ENCODE results near the gene CD300LG. TPM values are rescaled to one million over a fixed set of nuclear protein-coding genes. Genes with fewer than 3 reads are reported as not detected.
A peak's percentile ranks its signal among the peaks of the same experiment; 100 is the strongest.
"Not testable (repeated sequence)": the region's sequence is repeated elsewhere in the genome, so short reads cannot be mapped to it uniquely, and the experiment has no call there.

CD300LG gene
- not detected in 2 replicates for total RNA-seq (2022)
- not detected for Bru-seq, nascent RNA
- percentile 5 among the genes with signal in this experiment for BruChase-seq, experiment 1, labeled RNA remaining after a 2-hour chase
- not detected for BruChase-seq, experiment 2, labeled RNA remaining after a 6-hour chase
- long read RNA-seq = 0 reads

- H3K4me1 Mint-ChIP-seq (ENCODE audit: low read depth, unreplicated experiment) = peaks cover 19% of the 10 kb centered on the region
- Histone ChIP-seq H3K36me3 (ENCODE audit: control insufficient read depth, insufficient read depth, low read length) (no peaks in the 10 kb centered on the region), H3K4me1 (0 out of 2 replicates have a peak, but pooled peaks cover 3% of the 10 kb centered on the region), H3K9me3 (no peaks in the 10 kb centered on the region), H3K4me3 (ENCODE audit: low read depth, low read length) (no peak within 1 kb of the TSS), H3K27me3 (replicated peaks; ENCODE audit: control insufficient read depth, insufficient read depth, low read length) (no peaks in the 10 kb centered on the region)
- CTCF ChIA-PET = interaction anchor here (1.1 to 1.9 kb wide), 11 partner anchors 9 to 133 kb away, joined by 3 to 19 read pairs (median 7); partner anchors contain the start of genes DUSP3 and MPP3
- intact Hi-C loops (cut with micrococcal nuclease; ENCODE audit: unreplicated experiment) = loop anchor here (1.0 kb wide), 2 partner anchors 67 to 153 kb away; partner anchors contain the start of gene CFAP97D1
- no peak within 1 kb of the TSS for H3K27ac Mint-ChIP-seq (ENCODE audit: unreplicated experiment)
- H3K9me3 Mint-ChIP-seq (ENCODE audit: unreplicated experiment) = no peaks in the 10 kb centered on the region
- DNase-seq = no peak
- POLR2A ChIA-PET = no interaction called here
- BruUV-seq (replicated peaks) = no TSS peak
- H3K4me3 Mint-ChIP-seq (ENCODE audit: unreplicated experiment) = no peak within 1 kb of the TSS
- peaks cover 8% of the 10 kb centered on the region for H3K36me3 Mint-ChIP-seq (ENCODE audit: insufficient read depth, unreplicated experiment)
- TF ChIP-seq, protein P1, sequence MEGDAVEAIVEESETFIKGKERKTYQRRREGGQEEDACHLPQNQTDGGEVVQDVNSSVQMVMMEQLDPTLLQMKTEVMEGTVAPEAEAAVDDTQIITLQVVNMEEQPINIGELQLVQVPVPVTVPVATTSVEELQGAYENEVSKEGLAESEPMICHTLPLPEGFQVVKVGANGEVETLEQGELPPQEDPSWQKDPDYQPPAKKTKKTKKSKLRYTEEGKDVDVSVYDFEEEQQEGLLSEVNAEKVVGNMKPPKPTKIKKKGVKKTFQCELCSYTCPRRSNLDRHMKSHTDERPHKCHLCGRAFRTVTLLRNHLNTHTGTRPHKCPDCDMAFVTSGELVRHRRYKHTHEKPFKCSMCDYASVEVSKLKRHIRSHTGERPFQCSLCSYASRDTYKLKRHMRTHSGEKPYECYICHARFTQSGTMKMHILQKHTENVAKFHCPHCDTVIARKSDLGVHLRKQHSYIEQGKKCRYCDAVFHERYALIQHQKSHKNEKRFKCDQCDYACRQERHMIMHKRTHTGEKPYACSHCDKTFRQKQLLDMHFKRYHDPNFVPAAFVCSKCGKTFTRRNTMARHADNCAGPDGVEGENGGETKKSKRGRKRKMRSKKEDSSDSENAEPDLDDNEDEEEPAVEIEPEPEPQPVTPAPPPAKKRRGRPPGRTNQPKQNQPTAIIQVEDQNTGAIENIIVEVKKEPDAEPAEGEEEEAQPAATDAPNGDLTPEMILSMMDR (IDR thresholded peaks at IDR 0.05; ENCODE audit: insufficient read depth in 1 of 2, low read depth in 1 of 2, low read length in 1 of 2, severe bottlenecking in 1 of 2, unreplicated experiment in 1 of 2) = no peak
- H3K27me3 Mint-ChIP-seq (ENCODE audit: insufficient read depth, unreplicated experiment) = peaks cover 16% of the 10 kb centered on the region
Observed at GRCh38 chr17:43846963-43847371, at the start of gene CD300LG. CD300LG (plus strand) TSS chr17:43847176; CDS start chr17:43847217, 41 bp downstream.

GRCh38 chr17:43798024-43798423, 49.0 kb upstream of the CD300LG start:
- H3K27me3 Mint-ChIP-seq (ENCODE audit: insufficient read depth, unreplicated experiment); POLR2A ChIA-PET; intact Hi-C loops (cut with micrococcal nuclease; ENCODE audit: unreplicated experiment); H3K9me3 ChIP-seq; DNase-seq; CTCF ChIA-PET; H3K27ac Mint-ChIP-seq (ENCODE audit: unreplicated experiment); H3K27me3 ChIP-seq (replicated peaks; ENCODE audit: control insufficient read depth, insufficient read depth, low read length); H3K36me3 ChIP-seq (ENCODE audit: control insufficient read depth, insufficient read depth, low read length); H3K36me3 Mint-ChIP-seq (ENCODE audit: insufficient read depth, unreplicated experiment); H3K4me3 Mint-ChIP-seq (ENCODE audit: unreplicated experiment); H3K4me3 ChIP-seq (ENCODE audit: low read depth, low read length); BruUV-seq (replicated peaks): not testable (repeated sequence)
- Mint-ChIP-seq H3K4me1 (ENCODE audit: low read depth, unreplicated experiment) (peaks cover 22% of the 10 kb centered on the region), H3K9me3 (ENCODE audit: unreplicated experiment) (peaks cover 11% of the 10 kb centered on the region)
- peaks cover 22% of the 10 kb centered on the region for H3K4me1 ChIP-seq

DNA sequence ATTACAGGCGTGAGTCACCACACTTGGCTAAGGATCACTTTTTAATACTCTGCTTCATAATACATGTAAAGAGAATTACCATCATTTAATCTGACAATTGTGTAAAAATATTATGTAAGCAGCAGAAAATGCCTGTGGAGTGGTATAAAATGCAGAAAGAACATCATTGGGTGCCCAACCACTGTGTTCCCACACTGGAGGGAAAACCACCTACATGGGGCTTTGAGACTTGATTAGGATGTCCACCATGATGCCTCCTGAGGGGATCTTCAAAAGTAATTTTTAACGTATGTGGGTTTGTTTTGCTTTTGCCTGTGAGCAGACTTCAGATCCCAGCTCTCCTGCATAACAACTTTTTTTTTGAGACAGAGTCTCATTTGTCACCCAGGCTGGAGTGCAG, 47.9 kb upstream of the CD300LG start:
- peaks cover 22% of the 10 kb centered on the region for H3K4me1 ChIP-seq
- CTCF ChIA-PET = no interaction called here
- H3K4me3 Mint-ChIP-seq (ENCODE audit: unreplicated experiment) = no peak overlapping the region

More for the DNA sequence above, 47.9 kb upstream of the CD300LG start:
- no peak for DNase-seq
- Mint-ChIP-seq H3K27me3 (ENCODE audit: insufficient read depth, unreplicated experiment) (peaks cover 2% of the 10 kb centered on the region), H3K36me3 (ENCODE audit: insufficient read depth, unreplicated experiment) (no peaks in the 10 kb centered on the region), H3K4me1 (ENCODE audit: low read depth, unreplicated experiment) (peaks cover 32% of the 10 kb centered on the region), H3K27ac (ENCODE audit: unreplicated experiment) (no peak overlapping the region), H3K9me3 (ENCODE audit: unreplicated experiment) (peaks cover 11% of the 10 kb centered on the region)
- Histone ChIP-seq H3K27me3 (replicated peaks; ENCODE audit: control insufficient read depth, insufficient read depth, low read length) (no peaks in the 10 kb centered on the region), H3K9me3 (peaks cover 9% of the 10 kb centered on the region; the same call in 1 of the 2 replicates), H3K36me3 (ENCODE audit: control insufficient read depth, insufficient read depth, low read length) (no peaks in the 10 kb centered on the region), H3K4me3 (ENCODE audit: low read depth, low read length) (no peak overlapping the region)
- BruUV-seq (replicated peaks) = no TSS peak
- POLR2A ChIA-PET = no interaction called here
- intact Hi-C loops (cut with micrococcal nuclease; ENCODE audit: unreplicated experiment) = no loop called here
- TF ChIP-seq, protein P1 (IDR thresholded peaks at IDR 0.05; ENCODE audit: insufficient read depth in 1 of 2, low read depth in 1 of 2, low read length in 1 of 2, severe bottlenecking in 1 of 2, unreplicated experiment in 1 of 2) = no peak

Data from Caco-2 (cell line).